Psoas muscle (tissue), 8 donors: ENCODE data around the gene PXMP4. TPM values are rescaled to one million over a fixed set of nuclear protein-coding genes. Genes with fewer than 3 reads are reported as not detected.

Experiments used
- ATAC-seq, 4 donors: fragments of 200-7000 bp; cut with Tn5 transposase; one replicate each; pipeline ENCODE4 v1.9.1; 2020; ENCODE audit warnings: moderate library complexity in 3 of 4, mild to moderate bottlenecking in 2 of 4
- DNase-seq, 2 donors: peaks; one replicate each; pipeline ENCODE4 v3.0.0-alpha.2; 2020
- H3K27ac ChIP-seq: fragments of 200-600 bp; one replicate; pipeline ENCODE4 v1.8.0; 2022
- H3K27me3 ChIP-seq, 3 donors: fragments of 200-600 bp in 1 of 3; one replicate each; pipeline versions ENCODE4 v1.6.1 to v1.8.0; 2013 to 2022; ENCODE audit warnings: low read length in 2 of 3, mild to moderate bottlenecking in 2 of 3, moderate library complexity in 1 of 3; ENCODE audit not compliant: insufficient read depth in 3 of 3
- H3K36me3 ChIP-seq, 2 donors: fragments of 200-600 bp in 1 of 2; one replicate each; pipeline versions ENCODE4 v1.6.1 to v1.8.0; 2013 to 2022; ENCODE audit warnings: low read depth in 1 of 2, mild to moderate bottlenecking in 1 of 2, moderate library complexity in 1 of 2; ENCODE audit not compliant: insufficient read depth in 1 of 2
- H3K4me1 ChIP-seq: fragments of 200-600 bp; one replicate; pipeline ENCODE4 v1.8.0; 2022
- H3K4me3 ChIP-seq: fragments of 200-600 bp; one replicate; pipeline ENCODE4 v1.8.0; 2022; ENCODE audit warnings: mild to moderate bottlenecking
- H3K9me3 ChIP-seq: fragments of 200-600 bp; one replicate; pipeline ENCODE4 v1.8.0; 2022
- CTCF ChIP-seq: fragments of 200-600 bp; IDR thresholded peaks from one replicate; pipeline ENCODE4 v1.8.0; 2022; ENCODE audit warnings: antibody characterized with exemption
- WGBS, 3 donors: extraction: QIAGEN DNeasy Blood & Tissue Kit; methylation state at CpG; one replicate each; pipeline versions ENCODE4 v1.1.6 to v1.1.7; 2013; 5-methylcytosine and 5-hydroxymethylcytosine counted together
- intact Hi-C, 2 donors: fragments of 100-400 bp; cut with DNase I; formaldehyde crosslinking; loops; one replicate each; pipeline versions ENCODE4 v1.11.0 to v1.14.2; 2022
- polyA plus RNA-seq, 3 donors: library from polyadenylated mRNA; stranded (reverse); fragments of 200-250 nt; gene quantifications; one replicate each; pipeline ENCODE4 v1.2.3, GENCODE V29; 2013
- total RNA-seq, 4 donors: library from RNA; stranded (reverse); fragmentation: NEBNext Ultra II Directional in 2 of 4; extraction: Animal tissue kit (Norgen Biotek cat#: 25700) in 2 of 4; gene quantifications; one replicate each; pipeline versions ENCODE4 v1.2.1 to v1.2.4, GENCODE V29; 2021 to 2023
- donor health status: healthy with polysubstance abuse.
- donor health status: DM: no; HTN: no; CAD: no; lungs with moderate emphysema.
- donor health status: Bipolar disorder and iron deficiency.
- donor health status: healthy.
- donor health status: DM: yes; HTN: yes; CAD: no.
- donor health status: DM: no; HTN: no; CAD: no.
- donor health status: DM: no; HTN: no; CAD: no.
- donor health status: DM: yes; HTN: yes; CAD: no.

The PXMP4 gene
- total and polyA plus RNA-seq, 7 donors: 1.9 to 10.6 (median 5.1) TPM

DNA sequence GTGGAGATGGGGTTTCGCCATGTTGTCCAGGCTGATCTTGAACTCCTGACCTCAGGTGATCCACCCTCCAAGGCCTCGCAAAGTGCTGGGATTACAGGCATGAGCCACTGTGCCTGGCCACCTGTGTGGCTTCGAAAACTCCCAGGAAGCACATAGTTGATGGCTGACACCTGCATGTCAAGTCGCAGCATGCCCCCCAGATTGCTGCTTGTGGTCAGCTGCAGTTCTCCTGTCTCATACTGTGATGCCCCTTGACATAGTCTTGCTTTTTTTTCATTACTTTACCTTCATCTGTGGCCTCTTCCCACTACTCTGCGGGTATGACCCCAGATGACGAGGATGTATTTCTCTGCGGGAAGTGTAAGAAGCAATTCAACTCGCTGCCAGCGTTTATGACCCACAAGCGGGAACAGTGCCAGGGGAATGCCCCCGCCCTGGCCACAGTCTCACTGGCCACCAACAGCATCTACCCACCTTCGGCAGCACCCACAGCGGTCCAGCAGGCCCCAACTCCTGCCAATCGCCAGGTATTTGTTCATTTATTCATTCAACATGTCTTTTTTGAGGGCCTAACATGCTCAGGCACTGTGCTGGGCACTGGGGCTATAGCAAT lies 24.8 kb upstream of the PXMP4 start:
- H3K4me1 ChIP-seq: no peaks in the 10 kb centered on the region
- H3K4me3 ChIP-seq: no peak overlapping the region
- ATAC-seq: no peak
- H3K27me3 ChIP-seq: no peaks in the 10 kb centered on the region
- no peak for TF ChIP-seq CTCF
- WGBS, 3 donors: 91 to 93% (median 92%) methylated on average over 14 of the region's 14 CpGs
- no peak overlapping the region for H3K27ac ChIP-seq
- intact Hi-C loops: no loop called here
- DNase-seq: no peak
- no peaks in the 10 kb centered on the region for H3K9me3 ChIP-seq
- peaks cover 3 to 20% of the 10 kb centered on the region in 2 donors for H3K36me3 ChIP-seq

DNA sequence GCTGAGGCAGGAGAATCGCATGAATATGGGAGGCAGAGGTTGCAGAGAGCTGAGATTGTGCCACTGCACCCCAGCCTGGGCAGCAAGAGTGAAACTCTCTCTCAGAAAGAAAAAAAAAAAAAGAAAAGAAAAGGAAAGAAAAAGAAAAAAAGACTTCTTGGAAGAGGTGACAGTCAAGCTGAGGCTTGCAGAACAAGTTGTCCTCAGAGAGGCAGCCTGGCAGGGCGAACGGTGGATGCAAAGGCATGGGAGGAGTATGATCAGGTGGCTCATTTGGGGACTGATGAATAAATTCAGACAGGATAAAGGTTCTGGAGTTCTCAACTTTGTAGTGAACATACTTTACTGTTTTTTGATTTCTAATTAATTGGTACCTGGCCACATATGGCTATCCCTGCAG lies 24.1 kb upstream of the PXMP4 start:
- no peaks in the 10 kb centered on the region for H3K27me3 ChIP-seq
- peaks cover 3 to 14% of the 10 kb centered on the region in 2 donors for H3K36me3 ChIP-seq
- H3K27ac ChIP-seq: no peak overlapping the region
- DNase-seq: no peak
- intact Hi-C loops: no loop called here
- no peaks in the 10 kb centered on the region for H3K4me1 ChIP-seq
- no peak for ATAC-seq
- H3K9me3 ChIP-seq: no peaks in the 10 kb centered on the region
- TF ChIP-seq CTCF: no peak
- 79 to 93% (median 90%) methylated on average over 3 of the region's 3 CpGs for WGBS, 3 donors
- H3K4me3 ChIP-seq: no peak overlapping the region

- Histone ChIP-seq H3K27ac (no peak overlapping the region), H3K27me3 (no peaks in the 10 kb centered on the region), H3K4me3 (no peak overlapping the region), H3K36me3 (peaks cover 0 to 6% of the 10 kb centered on the region in 2 donors), H3K9me3 (peaks cover 18% of the 10 kb centered on the region), H3K4me1 (no peaks in the 10 kb centered on the region)
- no peak for DNase-seq
- no peak for ATAC-seq
- intact Hi-C loops: no loop called here
- TF ChIP-seq CTCF: no peak
- WGBS, 3 donors: 95 to 100% (median 96%) methylated on average over 1 of the region's 1 CpG
Observed at GRCh38 chr20:33740189-33740588, 20.1 kb upstream of the PXMP4 start.

- DNase-seq (no peak), ATAC-seq (no peak)
- no peaks in the 10 kb centered on the region for H3K36me3 ChIP-seq
- H3K4me3 ChIP-seq: no peak overlapping the region
- intact Hi-C loops: no loop called here
- no peaks in the 10 kb centered on the region for H3K4me1 ChIP-seq
- 88 to 91% (median 91%) methylated on average over 7 of the region's 7 CpGs for WGBS, 3 donors
- H3K9me3 ChIP-seq: peaks cover 18% of the 10 kb centered on the region
- no peaks in the 10 kb centered on the region for H3K27me3 ChIP-seq
- no peak overlapping the region for H3K27ac ChIP-seq
- no peak for TF ChIP-seq CTCF
Observed at GRCh38 chr20:33739493-33739892, 19.4 kb upstream of the PXMP4 start.

DNA sequence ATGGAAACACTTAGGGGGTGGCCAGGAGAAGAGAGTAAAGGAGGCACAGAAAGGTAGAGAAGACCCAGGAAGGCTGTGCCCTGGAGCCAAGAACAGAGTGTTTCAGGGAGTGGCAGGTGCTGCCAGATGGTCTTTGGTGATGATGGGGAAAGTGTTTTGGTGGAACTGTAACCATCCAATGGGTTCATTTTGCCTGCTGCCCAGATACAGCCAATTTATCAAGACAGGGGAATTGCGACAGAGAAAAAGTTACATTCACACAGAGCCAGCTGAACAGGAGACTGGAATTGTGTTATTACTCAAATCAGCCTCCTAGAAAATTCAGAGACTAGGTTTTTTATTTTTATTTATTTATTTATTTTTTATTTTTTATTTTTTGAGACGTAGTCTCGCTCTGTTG lies 16.9 kb upstream of the PXMP4 start:
- Histone ChIP-seq H3K4me1 (peaks cover 3% of the 10 kb centered on the region), H3K9me3 (peaks cover 18% of the 10 kb centered on the region), H3K27ac (no peak overlapping the region), H3K36me3 (no peaks in the 10 kb centered on the region), H3K4me3 (no peak overlapping the region), H3K27me3 (no peaks in the 10 kb centered on the region)
- no peak for TF ChIP-seq CTCF
- DNase-seq (no peak), ATAC-seq (no peak)
- 98 to 100% (median 99%) methylated on average over 3 of the region's 3 CpGs for WGBS, 3 donors
- intact Hi-C loops: no loop called here
